HL-60 (cell line): ENCODE measurements around the gene SLC37A3.

Experiments
- REST ChIP-seq: IDR thresholded peaks from 2 replicates; pipeline ENCODE4 v1.6.1; 2012; ENCODE audit warnings: low read depth; ENCODE audit not compliant: insufficient replicate concordance
- SPI1 ChIP-seq: IDR thresholded peaks from 2 replicates; pipeline ENCODE4 v1.6.1; 2012; ENCODE audit warnings: low read depth, mild to moderate bottlenecking, borderline replicate concordance
- TF ChIP-seq, protein P1 (sequence below): IDR thresholded peaks from one replicate; pipeline ENCODE4 v1.5.1; 2011; ENCODE audit warnings: low read length, control low read depth, inconsistent platforms; ENCODE audit not compliant: insufficient read depth

- TF ChIP-seq SPI1 (no peak), REST (no peak)
- TF ChIP-seq, protein P1, sequence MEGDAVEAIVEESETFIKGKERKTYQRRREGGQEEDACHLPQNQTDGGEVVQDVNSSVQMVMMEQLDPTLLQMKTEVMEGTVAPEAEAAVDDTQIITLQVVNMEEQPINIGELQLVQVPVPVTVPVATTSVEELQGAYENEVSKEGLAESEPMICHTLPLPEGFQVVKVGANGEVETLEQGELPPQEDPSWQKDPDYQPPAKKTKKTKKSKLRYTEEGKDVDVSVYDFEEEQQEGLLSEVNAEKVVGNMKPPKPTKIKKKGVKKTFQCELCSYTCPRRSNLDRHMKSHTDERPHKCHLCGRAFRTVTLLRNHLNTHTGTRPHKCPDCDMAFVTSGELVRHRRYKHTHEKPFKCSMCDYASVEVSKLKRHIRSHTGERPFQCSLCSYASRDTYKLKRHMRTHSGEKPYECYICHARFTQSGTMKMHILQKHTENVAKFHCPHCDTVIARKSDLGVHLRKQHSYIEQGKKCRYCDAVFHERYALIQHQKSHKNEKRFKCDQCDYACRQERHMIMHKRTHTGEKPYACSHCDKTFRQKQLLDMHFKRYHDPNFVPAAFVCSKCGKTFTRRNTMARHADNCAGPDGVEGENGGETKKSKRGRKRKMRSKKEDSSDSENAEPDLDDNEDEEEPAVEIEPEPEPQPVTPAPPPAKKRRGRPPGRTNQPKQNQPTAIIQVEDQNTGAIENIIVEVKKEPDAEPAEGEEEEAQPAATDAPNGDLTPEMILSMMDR, result no peak
Measured at GRCh38 chr7:140308060-140308459, 90.3 kb downstream of the SLC37A3 start.
